CD4-positive, alpha-beta T cell treated with Interleukin-10 for 1 hour (primary cell): ENCODE data around the gene HDAC1.
A peak's percentile ranks its signal among the peaks of the same experiment; 100 is the strongest.
"Not testable (repeated sequence)": the region's sequence is repeated elsewhere in the genome, so short reads cannot be mapped to it uniquely, and the experiment has no call there.

ENCODE experiments used
- DNase-seq: peaks from one replicate; pipeline ENCODE4 v3.0.0-alpha.2; 2020

The HDAC1 gene

DNA sequence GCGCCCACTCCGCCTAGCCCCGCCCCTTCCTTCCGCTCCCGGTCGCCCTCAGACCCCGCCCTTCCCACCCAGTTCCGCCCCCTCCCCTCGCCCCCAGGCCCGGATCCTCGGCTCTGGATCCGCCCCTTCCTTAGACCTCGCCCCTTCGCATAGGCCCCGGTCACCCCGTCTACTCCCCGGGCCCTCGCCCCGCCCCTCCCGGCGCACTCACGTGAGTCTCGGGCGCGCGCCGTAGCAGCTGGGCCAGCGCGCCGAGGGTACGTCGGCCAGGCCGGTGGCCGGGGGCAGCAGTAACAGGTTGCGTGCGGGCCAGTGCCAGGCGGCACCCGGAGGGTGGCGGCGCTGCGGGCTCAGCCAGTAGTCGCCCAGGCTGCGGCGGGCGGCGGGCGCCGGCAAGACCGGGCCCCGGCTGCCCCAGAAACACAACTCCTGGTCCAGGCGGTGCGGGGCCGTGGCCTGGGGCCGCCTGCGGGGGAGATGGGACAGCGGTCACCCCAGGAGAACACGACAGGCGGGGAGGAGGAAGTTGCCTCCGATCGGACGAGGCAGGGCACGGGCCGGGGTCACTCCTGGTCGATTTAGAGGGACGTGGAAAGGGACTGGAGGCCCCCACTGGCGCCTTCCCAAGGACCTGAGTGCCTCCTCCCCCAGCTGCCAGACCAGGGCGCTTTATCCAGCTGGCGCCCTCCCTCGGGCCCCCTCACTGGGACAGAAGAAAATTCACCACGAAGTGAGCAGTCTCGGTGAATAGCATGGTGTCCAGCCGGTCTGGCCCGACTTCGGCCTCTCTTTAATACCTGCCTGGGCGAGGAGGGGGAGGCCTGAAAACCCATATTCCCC, 59.7 kb downstream of the HDAC1 start:
- DNase-seq, result peak; percentile 95

DNA sequence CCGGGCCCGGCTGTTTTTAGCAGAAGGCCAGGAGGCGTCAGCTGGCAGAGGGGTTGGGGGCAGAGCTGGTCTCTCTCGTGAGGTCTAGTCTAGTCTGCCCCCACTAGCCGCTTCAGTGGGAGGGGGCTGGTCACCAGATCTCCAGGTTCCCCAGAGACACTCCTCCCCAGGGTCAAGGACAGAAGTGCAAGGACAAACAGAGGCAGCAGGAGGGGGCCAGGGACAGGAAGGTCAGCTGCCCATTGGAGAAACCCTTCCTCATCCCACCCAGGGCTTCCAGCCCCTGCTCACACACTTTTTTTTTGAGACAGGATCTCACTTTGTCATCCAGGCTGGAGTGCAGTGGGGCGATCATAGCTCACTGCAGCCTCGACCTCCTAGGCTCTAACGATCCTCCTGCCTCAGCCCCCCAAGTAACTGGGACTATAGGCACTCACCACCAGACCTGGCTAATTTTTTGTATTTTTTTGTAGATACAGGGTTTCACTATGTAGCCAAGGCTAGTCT, 60.4 kb downstream of the HDAC1 start:
- no peak for DNase-seq

DNA sequence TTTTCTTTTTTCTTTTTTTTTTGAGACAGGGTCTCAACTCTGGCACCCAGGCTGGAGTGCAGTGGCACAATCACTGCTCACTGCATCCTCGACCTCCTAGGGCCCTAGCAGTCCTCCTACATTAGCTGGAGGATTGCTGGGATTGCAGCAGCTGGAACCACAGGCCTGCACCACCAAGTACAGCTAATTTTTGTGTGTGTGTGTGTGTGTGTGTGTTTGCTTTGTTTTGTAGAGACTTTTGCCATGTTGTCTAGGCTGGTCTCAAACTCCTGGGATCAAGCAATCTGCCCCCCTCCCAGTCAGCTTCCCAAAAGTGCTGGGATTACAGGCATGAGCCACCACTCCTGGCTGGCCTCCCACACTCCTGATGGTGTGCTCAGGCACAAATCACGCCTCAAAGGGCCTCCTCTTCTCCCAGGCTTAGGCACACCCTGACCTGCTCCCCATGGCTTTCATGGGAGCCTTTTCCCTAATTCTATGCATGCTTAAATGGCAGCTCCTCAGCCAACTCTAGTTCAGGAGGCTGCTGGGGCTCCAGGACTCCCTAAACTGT, 61.0 kb downstream of the HDAC1 start:
- no peak for DNase-seq

DNA sequence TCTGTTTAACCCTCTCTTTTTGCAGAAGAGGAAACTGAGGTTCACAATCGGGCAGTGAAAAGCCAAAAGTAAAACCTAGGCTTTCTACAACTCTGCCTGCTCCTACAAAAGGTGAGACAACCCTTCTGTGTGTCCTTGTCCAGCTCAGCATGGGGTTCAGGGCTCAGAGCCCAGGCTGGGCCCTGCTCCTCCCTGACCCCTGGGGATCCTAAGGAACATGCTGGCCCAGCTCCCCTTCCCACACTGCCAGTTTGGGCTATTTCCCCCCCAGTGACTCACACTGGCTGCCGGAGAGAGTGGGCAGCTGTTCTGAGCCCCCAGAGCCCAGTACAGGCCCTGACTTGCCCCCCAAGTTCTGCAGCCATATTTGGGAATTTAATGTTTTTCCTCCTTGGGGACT, 61.5 kb downstream of the HDAC1 start:
- no peak for DNase-seq

DNA sequence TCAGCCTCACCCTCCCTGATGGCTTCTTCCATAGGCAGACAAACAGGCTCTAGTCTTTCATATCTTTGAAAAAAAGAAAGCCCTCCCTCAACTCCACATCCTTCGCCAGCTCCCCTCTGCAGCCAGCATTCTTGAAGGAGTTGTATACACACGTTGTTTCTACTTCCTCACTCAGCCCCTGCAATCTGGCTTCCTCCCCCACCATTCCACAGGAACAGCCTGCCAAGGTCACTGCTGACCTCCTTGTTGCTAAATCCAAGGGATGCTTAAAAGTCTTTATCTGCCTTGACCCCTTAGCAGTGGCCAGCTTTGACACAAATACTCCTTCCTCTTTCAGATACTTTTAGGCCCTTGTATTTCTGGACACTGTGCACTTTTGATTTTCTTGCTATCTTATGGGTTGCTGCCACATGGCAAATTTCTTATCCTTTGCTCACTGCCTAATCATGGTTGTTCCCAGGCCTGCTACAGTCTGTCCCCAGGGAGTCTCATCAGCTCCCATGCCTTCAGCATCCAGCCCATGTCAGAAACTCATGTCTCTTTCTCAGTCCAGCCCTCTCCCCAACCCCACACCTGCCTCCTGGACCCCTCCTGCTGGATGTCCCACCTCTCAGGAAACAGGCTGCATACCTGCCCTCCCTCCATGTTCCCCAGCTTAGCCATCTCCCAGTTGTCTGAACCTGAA, 62.1 kb downstream of the HDAC1 start:
- no peak for DNase-seq

DNA sequence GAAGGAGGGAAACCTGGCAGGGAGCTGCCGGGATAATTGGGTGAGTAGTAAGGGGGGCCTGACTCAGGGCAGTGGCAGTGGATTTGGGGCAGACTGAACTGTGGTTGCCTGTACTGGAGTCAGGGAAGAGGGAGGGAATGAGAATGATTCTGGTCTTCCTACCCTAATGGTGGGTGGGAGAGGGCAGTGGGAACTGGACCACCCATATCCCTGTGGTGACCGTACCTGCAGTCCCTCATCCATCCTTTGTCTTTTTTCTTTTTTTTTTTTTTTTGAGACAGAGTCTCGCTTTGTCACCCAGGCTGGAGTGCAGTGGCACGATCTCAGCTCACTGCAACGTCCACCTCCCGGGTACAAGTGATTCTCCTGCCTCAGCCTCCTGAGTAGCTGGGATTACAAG, 63.9 kb downstream of the HDAC1 start:
- not testable (repeated sequence) for DNase-seq

DNA sequence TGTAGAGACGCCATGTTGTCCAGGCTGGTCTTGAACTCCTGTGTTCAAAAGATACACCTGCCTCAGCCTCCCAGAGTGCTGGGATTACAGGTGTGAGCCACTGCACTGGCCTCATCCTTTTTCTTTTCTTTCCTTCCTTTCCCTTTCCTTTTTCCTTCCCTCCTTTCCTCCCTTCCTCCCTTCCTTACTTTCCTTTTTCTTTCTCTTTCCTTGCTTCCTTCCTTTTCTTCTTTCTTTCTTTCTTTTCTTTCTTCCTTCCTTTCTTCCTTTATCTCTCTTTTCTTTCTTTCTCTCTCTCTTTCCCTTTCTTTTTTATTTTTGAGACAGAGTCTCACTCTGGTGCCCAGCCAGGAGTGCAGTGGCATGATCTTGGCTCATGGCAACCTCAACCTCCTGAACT, 64.6 kb downstream of the HDAC1 start:
- DNase-seq, result no peak

DNA sequence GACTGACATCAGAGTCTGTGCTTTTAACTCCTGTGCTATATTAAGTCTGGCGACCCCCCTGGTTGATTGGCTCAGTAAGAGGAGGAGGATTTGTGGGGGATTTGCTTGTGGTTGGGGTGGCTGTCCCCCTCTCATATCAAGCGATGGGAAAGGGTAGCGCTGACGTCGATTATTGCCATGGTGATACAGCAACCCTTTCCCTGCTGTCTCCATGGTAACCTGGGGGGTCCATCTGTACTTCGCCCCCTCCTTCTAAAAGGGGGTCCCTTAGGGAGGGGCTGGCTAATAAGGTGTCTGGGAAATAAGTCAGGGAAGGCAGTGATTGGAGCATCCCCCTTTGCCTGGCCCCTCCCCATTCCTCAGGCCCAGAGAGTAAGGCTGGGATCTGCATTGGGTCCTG, 65.7 kb downstream of the HDAC1 start:
- no peak for DNase-seq

DNA sequence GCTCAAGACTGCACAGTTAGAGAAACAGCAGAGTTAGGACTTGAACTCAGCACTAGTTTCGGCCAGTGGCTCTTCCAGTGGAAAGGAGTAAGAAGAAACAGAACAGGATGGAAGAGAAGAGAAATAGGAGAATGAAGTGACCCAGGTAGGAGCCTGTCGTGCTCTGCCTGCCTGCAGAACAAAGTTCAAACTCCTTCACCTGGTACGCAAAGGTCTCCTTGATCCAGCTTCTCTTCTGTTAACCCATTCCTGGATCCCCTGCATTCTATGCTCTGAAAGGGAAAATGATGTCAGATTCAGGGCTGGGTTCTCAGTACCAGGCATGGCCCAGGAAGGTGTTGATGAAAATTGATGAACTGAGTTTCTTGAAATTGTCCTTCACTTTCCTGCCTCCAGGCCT, 66.6 kb downstream of the HDAC1 start:
- no peak for DNase-seq

DNA sequence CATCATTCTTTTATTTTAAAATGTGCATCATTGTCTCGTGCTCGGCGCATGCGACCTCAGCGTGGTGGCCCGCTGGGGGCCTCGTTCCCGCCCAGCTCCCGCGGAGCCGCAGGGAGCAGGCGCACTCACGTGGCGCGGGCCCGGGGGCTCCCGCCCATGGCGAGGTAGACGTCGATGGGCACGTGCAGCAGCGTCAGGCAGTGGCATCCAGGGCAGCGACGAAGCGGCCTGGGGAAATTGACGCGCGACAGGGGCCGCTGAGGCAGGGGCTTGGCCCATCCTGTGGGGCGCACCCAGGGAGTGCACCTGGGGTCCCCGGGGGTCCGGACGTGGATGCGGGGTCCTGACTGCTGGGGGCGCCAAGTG, 69.4 kb downstream of the HDAC1 start:
- no peak for DNase-seq

DNA sequence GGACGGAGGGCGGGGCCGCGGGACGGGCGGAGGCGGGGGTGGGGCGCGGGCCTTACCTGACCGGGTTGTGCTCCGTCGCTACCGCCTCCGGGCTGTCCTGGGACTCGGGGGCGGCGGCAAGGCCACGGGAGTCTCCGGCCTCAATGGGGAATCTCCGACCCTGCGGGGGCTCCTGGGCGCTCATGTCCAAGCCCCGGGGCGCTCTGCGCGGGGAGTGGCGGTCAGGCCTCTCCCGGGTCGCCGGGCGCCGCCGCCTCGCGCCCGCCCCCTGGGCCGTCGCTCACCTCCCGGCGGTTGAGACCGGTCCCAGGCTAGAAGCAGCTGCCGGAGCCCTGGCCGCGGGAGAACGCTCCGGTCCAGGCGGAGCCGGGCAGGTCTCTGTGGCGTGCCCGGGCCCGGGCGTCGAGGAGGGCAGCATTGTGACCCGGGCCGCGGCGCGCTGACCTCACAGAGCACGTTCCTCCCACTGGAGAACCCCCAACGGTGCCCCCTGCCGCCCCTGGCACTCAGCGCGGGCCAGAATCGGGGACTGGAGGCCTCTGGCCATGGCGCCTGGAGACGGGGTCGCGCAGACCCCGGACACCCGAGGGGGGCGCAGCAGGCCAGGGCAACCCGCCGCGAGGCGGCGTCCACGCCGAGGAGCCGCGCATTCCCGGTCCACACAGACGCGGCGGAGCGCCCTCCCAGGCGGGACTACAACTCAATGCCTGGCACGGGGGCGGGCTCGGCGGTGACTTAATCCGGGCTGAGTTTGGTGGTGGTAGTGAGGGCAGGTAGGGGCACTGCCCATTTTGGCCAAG, 70.0 kb downstream of the HDAC1 start:
- peak; percentile 19 for DNase-seq

DNA sequence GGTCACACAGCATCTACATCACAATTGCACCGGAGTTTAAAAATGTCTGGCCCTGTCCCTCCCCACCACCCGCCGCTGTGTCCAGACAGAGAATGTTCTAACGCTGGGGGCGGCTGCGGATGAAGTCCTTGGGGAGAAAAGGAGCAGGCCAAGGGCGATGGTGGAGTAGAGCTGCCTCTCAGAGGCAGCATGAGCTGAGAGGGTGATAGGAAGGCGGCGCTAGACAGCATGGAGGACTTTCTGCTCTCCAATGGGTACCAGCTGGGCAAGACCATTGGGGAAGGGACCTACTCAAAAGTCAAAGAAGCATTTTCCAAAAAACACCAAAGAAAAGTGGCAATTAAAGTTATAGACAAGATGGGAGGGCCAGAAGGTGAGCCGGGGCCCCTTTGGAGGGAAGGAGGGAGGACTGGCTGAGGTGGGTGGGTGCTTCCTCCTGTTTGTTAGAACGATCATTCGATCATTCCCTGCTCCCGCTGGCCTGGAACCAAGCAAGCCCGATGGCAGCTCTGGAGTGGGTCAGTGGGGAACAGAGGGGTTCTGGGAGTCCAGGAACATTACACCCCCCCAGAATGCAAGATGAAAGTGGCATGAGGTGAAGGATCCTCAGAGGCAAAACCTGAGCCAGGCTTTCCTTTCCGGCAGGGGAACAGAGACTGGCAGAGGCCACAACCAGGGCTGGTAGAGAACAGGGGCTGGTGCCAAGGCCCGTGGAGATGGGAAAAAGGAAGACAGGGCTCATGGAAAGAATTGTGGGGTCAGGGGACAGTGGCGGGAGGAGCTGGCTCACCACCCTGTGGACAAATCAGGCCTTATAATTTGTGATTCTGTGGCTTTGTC, 70.8 kb downstream of the HDAC1 start, which contains the start of the genes FAM229A and TSSK3:
Gene FAM229A, minus strand, starts transcription at position 12 of the 840 bp plus-strand sequence. CDS start 394 bp downstream, outside the sequence.
Gene TSSK3, plus strand, starts transcription at position 66 of the 840 bp plus-strand sequence. Its CDS starts 163 bp downstream, at position 229.
- DNase-seq, result no peak

DNA sequence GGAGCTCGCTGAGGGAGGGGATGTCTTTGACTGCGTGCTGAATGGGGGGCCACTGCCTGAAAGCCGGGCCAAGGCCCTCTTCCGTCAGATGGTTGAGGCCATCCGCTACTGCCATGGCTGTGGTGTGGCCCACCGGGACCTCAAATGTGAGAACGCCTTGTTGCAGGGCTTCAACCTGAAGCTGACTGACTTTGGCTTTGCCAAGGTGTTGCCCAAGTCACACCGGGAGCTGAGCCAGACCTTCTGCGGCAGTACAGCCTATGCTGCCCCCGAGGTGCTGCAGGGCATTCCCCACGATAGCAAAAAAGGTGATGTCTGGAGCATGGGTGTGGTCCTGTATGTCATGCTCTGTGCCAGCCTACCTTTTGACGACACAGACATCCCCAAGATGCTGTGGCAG, 71.8 kb downstream of the HDAC1 start:
- no peak for DNase-seq

DNA sequence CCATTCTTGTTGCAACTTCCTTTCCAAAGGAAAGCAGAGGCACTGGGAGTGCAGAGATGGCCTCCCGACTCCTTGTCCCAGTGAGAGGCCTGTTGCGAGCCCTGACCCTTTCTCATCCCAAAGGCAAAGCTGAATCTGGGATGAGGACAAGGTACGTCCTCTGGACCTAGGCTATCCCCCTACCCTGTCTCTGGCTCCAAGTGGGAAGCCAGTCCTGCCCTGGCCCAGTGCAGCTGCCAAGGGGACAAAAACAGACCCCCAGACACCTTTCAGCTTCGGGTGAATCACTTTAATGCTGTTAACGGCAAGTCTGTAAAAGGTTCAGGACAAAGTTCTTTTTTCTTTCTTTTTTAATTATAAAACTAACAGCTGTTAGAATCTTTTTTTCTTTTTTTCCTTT, 73.0 kb downstream of the HDAC1 start:
- no peak for DNase-seq

DNA sequence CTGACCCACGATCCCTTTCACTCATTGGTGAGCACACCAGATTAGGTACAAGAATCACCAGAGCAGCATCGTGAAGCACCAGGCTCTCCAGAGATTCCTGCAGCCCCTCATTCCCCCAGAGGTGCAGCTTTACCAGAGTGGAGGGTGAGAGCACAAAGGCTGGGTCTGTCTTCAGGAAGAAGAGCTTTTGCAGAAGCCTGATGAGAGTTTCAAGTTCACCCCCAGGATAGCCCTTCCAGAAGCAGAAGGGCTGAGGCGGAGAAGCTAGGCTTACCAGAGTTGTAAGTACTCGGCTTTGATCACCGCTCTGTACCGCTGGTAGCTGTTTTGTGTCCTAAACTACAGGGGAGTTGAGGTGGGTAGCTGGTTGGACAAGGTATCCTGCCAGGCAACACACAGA, 73.6 kb downstream of the HDAC1 start:
- DNase-seq, result no peak

DNA sequence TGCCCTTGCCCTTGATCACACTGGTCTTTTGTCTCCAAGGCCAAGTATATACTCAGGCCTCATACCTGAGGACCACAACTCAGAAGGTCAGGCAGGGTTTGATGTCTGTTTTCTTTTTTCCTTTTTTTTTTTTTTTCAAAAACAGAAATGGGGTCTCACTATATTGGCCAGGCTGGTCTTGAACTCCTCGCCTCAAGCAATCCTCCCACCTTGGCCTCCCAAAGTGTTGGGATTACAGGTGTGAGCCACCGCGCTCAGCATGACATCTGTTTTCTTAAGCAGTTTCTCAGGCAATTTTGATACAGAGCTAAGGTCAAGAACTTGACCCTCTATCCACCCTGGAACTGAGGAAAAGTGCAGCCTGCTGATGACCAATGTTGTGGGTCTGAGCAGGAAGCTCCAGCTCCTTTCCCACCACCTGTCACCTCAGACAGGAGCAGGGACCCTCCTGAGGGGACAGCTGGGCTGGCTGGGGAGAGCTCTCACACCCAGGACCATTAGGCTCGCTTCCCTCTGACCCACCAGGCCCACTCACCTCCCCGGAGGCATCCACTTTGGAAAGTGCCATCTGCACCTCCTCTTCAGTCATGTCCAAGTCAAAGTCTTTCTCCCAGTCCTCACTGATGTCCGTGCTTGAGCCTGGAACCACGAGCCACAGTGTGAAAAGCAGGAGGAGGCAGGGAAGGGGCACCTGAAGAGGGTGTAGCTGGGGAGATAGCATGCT, 76.2 kb downstream of the HDAC1 start:
- no peak for DNase-seq

DNA sequence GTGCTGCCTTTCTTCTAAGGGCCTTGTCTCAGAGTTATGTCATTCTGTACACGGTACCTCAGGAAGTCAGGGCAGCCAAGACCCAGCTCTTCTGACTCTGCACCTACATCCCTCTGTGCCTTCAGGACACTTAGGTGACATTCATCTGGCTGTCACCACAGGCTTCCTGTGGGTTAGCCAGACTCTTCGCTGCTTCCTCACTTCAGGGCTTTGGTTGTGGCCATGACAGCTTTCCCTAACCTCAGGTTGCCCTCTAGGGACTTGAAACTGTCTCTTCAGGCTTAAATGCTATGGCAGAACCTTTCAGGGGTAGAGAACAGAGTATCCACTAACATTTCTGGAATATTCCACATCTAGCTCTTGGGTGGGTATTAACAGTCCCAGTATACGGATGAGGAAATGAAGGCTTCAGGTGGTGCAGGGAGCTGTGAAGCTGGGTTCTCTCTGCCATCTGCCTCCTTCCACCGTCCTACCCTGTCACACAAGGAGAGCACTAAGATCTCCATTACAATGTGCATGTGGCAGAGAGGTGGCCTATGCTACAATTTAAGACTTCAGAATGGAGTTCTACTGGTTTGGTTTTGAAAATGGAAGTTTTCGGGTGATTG, 80.4 kb downstream of the HDAC1 start:
- DNase-seq, result peak; percentile 81

DNA sequence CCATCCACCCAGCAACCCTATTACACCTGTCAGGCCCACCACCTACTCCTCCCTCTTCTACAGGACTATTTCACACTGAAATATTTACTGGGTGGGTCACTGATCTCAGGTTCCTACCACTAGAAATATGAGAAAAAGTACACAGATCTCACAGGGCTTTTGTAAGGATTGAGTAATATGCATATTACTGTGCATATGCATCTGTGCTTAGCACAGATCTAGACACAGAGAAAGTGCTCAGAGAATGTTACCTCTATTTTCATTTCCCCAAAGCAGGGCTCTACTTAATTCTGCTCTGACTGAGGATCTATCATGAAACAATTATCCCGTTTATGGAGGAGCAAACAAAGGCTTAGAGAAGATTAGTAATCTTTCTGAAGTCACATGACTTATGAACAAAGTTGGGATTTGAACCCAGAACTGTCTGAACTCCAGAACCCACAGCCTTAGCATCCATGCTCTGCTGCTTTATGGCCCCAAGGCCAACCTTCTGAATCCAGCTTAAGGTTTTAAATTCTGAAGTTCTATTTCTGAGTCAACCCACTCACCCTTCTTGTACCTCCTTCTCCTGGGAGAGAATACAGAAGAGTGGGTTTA, 82.2 kb downstream of the HDAC1 start:
- DNase-seq, result no peak

DNA sequence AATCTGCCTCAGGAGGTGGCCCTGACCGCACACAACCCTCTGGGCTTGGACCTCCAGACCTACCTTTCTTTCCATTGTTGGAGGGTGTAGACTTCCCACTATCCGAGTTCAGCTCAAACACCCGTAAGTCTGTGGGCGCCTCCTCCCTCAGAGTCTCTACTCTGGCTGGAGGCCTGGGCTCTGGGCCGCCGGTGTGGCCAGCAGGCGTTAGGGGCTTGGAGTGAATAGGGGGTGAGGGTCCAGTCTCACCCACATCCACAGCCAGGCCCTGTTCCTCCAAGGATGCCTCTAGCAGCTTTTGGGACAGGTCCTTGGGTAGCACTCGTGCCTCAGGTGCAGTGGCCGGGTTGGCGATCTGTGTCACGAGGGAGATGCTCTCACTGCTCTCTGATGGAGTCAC, 84.3 kb downstream of the HDAC1 start:
- DNase-seq, result no peak

DNA sequence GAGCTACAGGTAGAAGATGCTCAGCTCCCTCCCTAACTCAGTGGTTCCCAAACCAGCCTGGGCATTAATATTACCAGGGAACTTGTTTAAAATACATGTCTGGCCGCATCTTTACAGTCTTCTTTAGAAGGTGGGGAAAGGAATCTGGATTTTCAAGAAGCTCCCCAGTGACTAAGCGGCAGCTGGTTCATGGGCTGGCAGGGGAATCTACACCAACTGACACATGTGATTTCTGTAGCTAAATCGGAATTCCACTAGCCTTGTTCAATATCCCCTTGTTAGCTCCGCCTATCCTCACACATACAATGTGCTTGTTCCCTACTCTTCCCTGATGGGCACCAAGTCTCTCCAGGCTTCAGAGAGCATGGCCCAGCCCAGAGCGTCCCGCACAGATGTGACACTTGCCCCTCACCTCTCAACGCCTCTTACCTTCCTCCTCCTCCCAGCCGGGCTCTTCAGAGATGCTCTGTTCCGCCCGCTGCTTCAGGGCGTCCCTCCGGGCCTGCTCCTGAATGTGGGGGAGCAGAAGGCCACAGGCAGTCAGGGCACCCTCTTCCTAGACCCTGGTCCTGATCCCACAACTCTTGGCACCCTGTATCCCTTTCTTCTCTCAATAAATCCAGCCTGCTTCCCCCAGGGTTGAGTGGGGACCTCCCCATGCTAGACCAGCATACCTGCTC, 85.8 kb downstream of the HDAC1 start:
- no peak for DNase-seq
